OCI-LY1 (cell line): ENCODE results near the gene SLC25A11.

Source experiments
- H2AFZ ChIP-seq: fragments of 200-600 bp; sonication (generic), shearing (Covaris generic); 2 replicates; pipeline ENCODE4 v1.6.0; 2014; ENCODE audit warnings: antibody characterized with exemption, mild to moderate bottlenecking, low read length
- H3F3A ChIP-seq: fragments of 200-600 bp; sonication (generic), shearing (Covaris generic); 2 replicates; pipeline ENCODE4 v1.6.0; 2014; ENCODE audit warnings: mild to moderate bottlenecking, antibody characterized with exemption, low read length, moderate library complexity; ENCODE audit not compliant: insufficient read depth
- H3K27ac ChIP-seq: fragments of 200-600 bp; sonication (generic); 2 replicates; pipeline ENCODE4 v1.5.1; 2014; ENCODE audit warnings: low read length, mixed run types, mild to moderate bottlenecking, low read depth; ENCODE audit not compliant: poor library complexity, severe bottlenecking
- H3K27me3 ChIP-seq: fragments of 200-600 bp; sonication (generic); 2 replicates; pipeline ENCODE4 v1.6.0; 2014; ENCODE audit warnings: antibody characterized with exemption, mild to moderate bottlenecking, low read length, moderate library complexity; ENCODE audit not compliant: insufficient read depth
- H3K36me3 ChIP-seq: fragments of 200-600 bp; sonication (generic); 2 replicates; pipeline ENCODE4 v1.6.1; 2014; ENCODE audit warnings: mild to moderate bottlenecking, antibody characterized with exemption, low read length, moderate library complexity, mixed read lengths; ENCODE audit not compliant: insufficient read depth
- H3K4me1 ChIP-seq: fragments of 200-600 bp; sonication (generic); 2 replicates; pipeline ENCODE4 v1.5.1; 2014; ENCODE audit warnings: mild to moderate bottlenecking, low read length, moderate library complexity; ENCODE audit not compliant: insufficient read depth, severe bottlenecking
- H3K4me2 ChIP-seq: fragments of 200-600 bp; sonication (generic), shearing (Covaris generic); 2 replicates; pipeline ENCODE4 v1.6.1; 2014; ENCODE audit warnings: low read length
- H3K4me3 ChIP-seq: fragments of 200-600 bp; sonication (generic); 2 replicates; pipeline ENCODE4 v1.5.1; 2014; ENCODE audit warnings: low read length, low read depth, mild to moderate bottlenecking, mixed read lengths; ENCODE audit not compliant: poor library complexity, severe bottlenecking
- H3K79me2 ChIP-seq: fragments of 200-600 bp; shearing (Covaris generic); 2 replicates; pipeline ENCODE4 v1.6.1; 2016; ENCODE audit warnings: mixed run types, low read length, mixed read lengths; ENCODE audit not compliant: insufficient read depth
- H3K9ac ChIP-seq: fragments of 200-600 bp; sonication (generic), shearing (Covaris generic); 2 replicates; pipeline ENCODE4 v1.6.1; 2014; ENCODE audit warnings: mild to moderate bottlenecking, low read length, mixed read lengths
- H3K9me2 ChIP-seq: fragments of 200-600 bp; sonication (generic), shearing (Covaris generic); 2 replicates; pipeline ENCODE4 v1.6.1; 2014; ENCODE audit warnings: low read depth, mild to moderate bottlenecking, low read length, mixed read lengths
- H3K9me3 ChIP-seq: fragments of 200-600 bp; shearing (Covaris generic); 2 replicates; pipeline ENCODE4 v1.6.1; 2014; ENCODE audit warnings: low read length, mixed read lengths
- H4K20me1 ChIP-seq: fragments of 200-600 bp; sonication (generic), shearing (Covaris generic); 2 replicates; pipeline ENCODE4 v1.6.0; 2016; ENCODE audit warnings: mild to moderate bottlenecking, low read length; ENCODE audit not compliant: insufficient read depth
- CTCF ChIP-seq: fragments of 200-600 bp; sonication (generic), shearing (Covaris generic); IDR thresholded peaks from 2 replicates; pipeline ENCODE4 v1.5.1; 2017; ENCODE audit warnings: mild to moderate bottlenecking, antibody characterized with exemption, low read length, moderate library complexity, mixed read lengths
- EZH2 ChIP-seq: fragments of 200-600 bp; sonication (generic), shearing (Covaris generic); IDR thresholded peaks from 2 replicates; pipeline ENCODE4 v1.8.0; 2017; ENCODE audit warnings: borderline replicate concordance, mixed run types, mild to moderate bottlenecking, antibody characterized with exemption, low read length, moderate library complexity, mixed read lengths

SLC25A11 gene

GRCh38 chr17:4969047-4969550 is 29.3 kb upstream of the SLC25A11 start:
- H3K9me3 ChIP-seq: no peaks in the 10 kb centered on the region
- no peaks in the 10 kb centered on the region for H4K20me1 ChIP-seq
- no peak overlapping the region for H2AFZ ChIP-seq
- H3K4me3 ChIP-seq: peak overlapping the region; percentile 84
- no peaks in the 10 kb centered on the region for H3K27me3 ChIP-seq
- H3K27ac ChIP-seq: peak overlapping the region; percentile 71
- no peaks in the 10 kb centered on the region for H3K9me2 ChIP-seq
- TF ChIP-seq CTCF (no peak), EZH2 (no peak)
- peak overlapping the region; percentile 92 for H3K9ac ChIP-seq
- 0 out of 2 replicates have a peak, but pooled peaks cover 3% of the 10 kb centered on the region for H3K79me2 ChIP-seq
- peak overlapping the region; percentile 81 for H3K4me2 ChIP-seq
- H3K4me1 ChIP-seq: peaks cover 25% of the 10 kb centered on the region
- H3F3A ChIP-seq: no peaks in the 10 kb centered on the region
- peaks cover 58% of the 10 kb centered on the region; the same call in 1 of the 2 replicates for H3K36me3 ChIP-seq

- Histone ChIP-seq H2AFZ (no peak overlapping the region), H3F3A (no peaks in the 10 kb centered on the region), H3K36me3 (peaks cover 52% of the 10 kb centered on the region; the same call in 1 of the 2 replicates), H4K20me1 (no peaks in the 10 kb centered on the region), H3K9me3 (no peaks in the 10 kb centered on the region), H3K4me1 (peaks cover 25% of the 10 kb centered on the region), H3K9me2 (no peaks in the 10 kb centered on the region), H3K4me2 (peak overlapping the region; percentile 81), H3K79me2 (0 out of 2 replicates have a peak, but pooled peaks cover 3% of the 10 kb centered on the region), H3K9ac (peak overlapping the region; percentile 92), H3K4me3 (peak overlapping the region; percentile 84), H3K27me3 (no peaks in the 10 kb centered on the region), H3K27ac (peak overlapping the region; percentile 71)
- TF ChIP-seq CTCF (no peak), EZH2 (no peak)
These were observed 28.7 kb upstream of the SLC25A11 start for GRCh38 chr17:4968486-4969046.

GRCh38 chr17:4967539-4968485 is 28.0 kb upstream of the SLC25A11 start, which contains the start of gene SPAG7:
Gene SPAG7 (minus strand): TSS chr17:4967817. CDS start chr17:4967804, 13 bp downstream.
- peak within 1 kb of the TSS; percentile 81 for H3K4me2 ChIP-seq
- H3K4me1 ChIP-seq: peaks cover 25% of the 10 kb centered on the region
- H3K36me3 ChIP-seq: peaks cover 45% of the 10 kb centered on the region; the same call in 1 of the 2 replicates
- H3K4me3 ChIP-seq: peak within 1 kb of the TSS; percentile 84
- H3K27ac ChIP-seq: peak within 1 kb of the TSS; percentile 90
- no peaks in the 10 kb centered on the region for H3K9me2 ChIP-seq
- H4K20me1 ChIP-seq: no peaks in the 10 kb centered on the region
- no peak within 1 kb of the TSS for H2AFZ ChIP-seq
- H3K9ac ChIP-seq: peak within 1 kb of the TSS; percentile 92
- no peaks in the 10 kb centered on the region for H3K27me3 ChIP-seq
- 0 out of 2 replicates have a peak, but pooled peaks cover 3% of the 10 kb centered on the region for H3K79me2 ChIP-seq
- no peaks in the 10 kb centered on the region for H3K9me3 ChIP-seq
- no peaks in the 10 kb centered on the region for H3F3A ChIP-seq
- TF ChIP-seq EZH2: no peak
- 0 out of 2 replicates have a peak, but pooled peaks have one; percentile 4 for TF ChIP-seq CTCF
